Ishikawa (cell line): ENCODE measurements around the gene WSCD1.

Experiments used
- CEBPB ChIP-seq: IDR thresholded peaks from 2 replicates; pipeline ENCODE4 v1.6.1; 2012
- CREB1 ChIP-seq: IDR thresholded peaks from 2 replicates; pipeline ENCODE4 v1.6.1; 2012; ENCODE audit warnings: low read depth
- EGR1 ChIP-seq: IDR thresholded peaks from 2 replicates; pipeline ENCODE4 v1.6.1; 2012
- EP300 ChIP-seq: IDR thresholded peaks from 2 replicates; pipeline ENCODE4 v1.6.1; 2012; ENCODE audit warnings: borderline replicate concordance
- FOXM1 ChIP-seq: IDR thresholded peaks from 2 replicates; pipeline ENCODE4 v1.6.1; 2012; ENCODE audit warnings: low read depth, borderline replicate concordance
- NFIC ChIP-seq: IDR thresholded peaks from 2 replicates; pipeline ENCODE4 v1.6.1; 2012
- RAD21 ChIP-seq: IDR thresholded peaks from 2 replicates; pipeline ENCODE4 v1.6.1; 2012; ENCODE audit warnings: low read depth
- TAF1 ChIP-seq: IDR thresholded peaks from 2 replicates; pipeline ENCODE4 v1.6.1; 2012; ENCODE audit warnings: low read depth, mild to moderate bottlenecking
- TCF12 ChIP-seq: IDR thresholded peaks from 2 replicates; pipeline ENCODE4 v1.6.1; 2012; ENCODE audit warnings: low read depth
- TEAD4 ChIP-seq: IDR thresholded peaks from 2 replicates; pipeline ENCODE4 v1.6.1; 2012
- USF1 ChIP-seq: IDR thresholded peaks from 2 replicates; pipeline ENCODE4 v1.6.1; 2012
- YY1 ChIP-seq: IDR thresholded peaks from 2 replicates; pipeline ENCODE4 v1.6.1; 2012; ENCODE audit warnings: low read depth
- ZBTB7A ChIP-seq: IDR thresholded peaks from 2 replicates; pipeline ENCODE4 v1.6.1; 2012; ENCODE audit warnings: low read depth
- TF ChIP-seq, protein P1 (sequence below): IDR thresholded peaks from 2 replicates; pipeline ENCODE4 v1.6.1; 2012; ENCODE audit warnings: low read depth, mild to moderate bottlenecking
- TF ChIP-seq, protein P2 (sequence below): IDR thresholded peaks from 2 replicates; pipeline ENCODE4 v1.6.1; 2012

Gene WSCD1

GRCh38 chr17:6054372-6054771 is 15.8 kb upstream of the WSCD1 start:
- TF ChIP-seq, protein P1, sequence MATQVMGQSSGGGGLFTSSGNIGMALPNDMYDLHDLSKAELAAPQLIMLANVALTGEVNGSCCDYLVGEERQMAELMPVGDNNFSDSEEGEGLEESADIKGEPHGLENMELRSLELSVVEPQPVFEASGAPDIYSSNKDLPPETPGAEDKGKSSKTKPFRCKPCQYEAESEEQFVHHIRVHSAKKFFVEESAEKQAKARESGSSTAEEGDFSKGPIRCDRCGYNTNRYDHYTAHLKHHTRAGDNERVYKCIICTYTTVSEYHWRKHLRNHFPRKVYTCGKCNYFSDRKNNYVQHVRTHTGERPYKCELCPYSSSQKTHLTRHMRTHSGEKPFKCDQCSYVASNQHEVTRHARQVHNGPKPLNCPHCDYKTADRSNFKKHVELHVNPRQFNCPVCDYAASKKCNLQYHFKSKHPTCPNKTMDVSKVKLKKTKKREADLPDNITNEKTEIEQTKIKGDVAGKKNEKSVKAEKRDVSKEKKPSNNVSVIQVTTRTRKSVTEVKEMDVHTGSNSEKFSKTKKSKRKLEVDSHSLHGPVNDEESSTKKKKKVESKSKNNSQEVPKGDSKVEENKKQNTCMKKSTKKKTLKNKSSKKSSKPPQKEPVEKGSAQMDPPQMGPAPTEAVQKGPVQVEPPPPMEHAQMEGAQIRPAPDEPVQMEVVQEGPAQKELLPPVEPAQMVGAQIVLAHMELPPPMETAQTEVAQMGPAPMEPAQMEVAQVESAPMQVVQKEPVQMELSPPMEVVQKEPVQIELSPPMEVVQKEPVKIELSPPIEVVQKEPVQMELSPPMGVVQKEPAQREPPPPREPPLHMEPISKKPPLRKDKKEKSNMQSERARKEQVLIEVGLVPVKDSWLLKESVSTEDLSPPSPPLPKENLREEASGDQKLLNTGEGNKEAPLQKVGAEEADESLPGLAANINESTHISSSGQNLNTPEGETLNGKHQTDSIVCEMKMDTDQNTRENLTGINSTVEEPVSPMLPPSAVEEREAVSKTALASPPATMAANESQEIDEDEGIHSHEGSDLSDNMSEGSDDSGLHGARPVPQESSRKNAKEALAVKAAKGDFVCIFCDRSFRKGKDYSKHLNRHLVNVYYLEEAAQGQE = no peak
- no peak for TF ChIP-seq TCF12
- no peak for TF ChIP-seq EGR1
- TF ChIP-seq CREB1 = no peak
- TF ChIP-seq RAD21 = no peak
- no peak for TF ChIP-seq TEAD4
- no peak for TF ChIP-seq TAF1
- TF ChIP-seq, protein P2, sequence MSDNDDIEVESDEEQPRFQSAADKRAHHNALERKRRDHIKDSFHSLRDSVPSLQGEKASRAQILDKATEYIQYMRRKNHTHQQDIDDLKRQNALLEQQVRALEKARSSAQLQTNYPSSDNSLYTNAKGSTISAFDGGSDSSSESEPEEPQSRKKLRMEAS = no peak
- no peak for TF ChIP-seq EP300

GRCh38 chr17:6056104-6056503 is 14.1 kb upstream of the WSCD1 start:
- no peak for TF ChIP-seq CEBPB
- TF ChIP-seq ZBTB7A = no peak
- TF ChIP-seq, protein P2 = no peak
- no peak for TF ChIP-seq TEAD4
- TF ChIP-seq YY1 = no peak
- no peak for TF ChIP-seq EGR1
- TF ChIP-seq EP300 = no peak
- no peak for TF ChIP-seq FOXM1
- no peak for TF ChIP-seq TCF12
- TF ChIP-seq RAD21 = no peak
- TF ChIP-seq, protein P1 = no peak
- TF ChIP-seq TAF1 = no peak
- TF ChIP-seq NFIC = no peak
- TF ChIP-seq USF1 = no peak
- no peak for TF ChIP-seq CREB1

- TF ChIP-seq CREB1 (no peak), FOXM1 (no peak), RAD21 (no peak), TEAD4 (no peak), TCF12 (no peak), EP300 (no peak), YY1 (no peak), TAF1 (no peak), CEBPB (no peak), EGR1 (no peak), NFIC (no peak), USF1 (no peak)
- TF ChIP-seq, protein P1 = no peak
- TF ChIP-seq, protein P2 = no peak
Observed at GRCh38 chr17:6057562-6057961, 12.6 kb upstream of the WSCD1 start.

- TF ChIP-seq, protein P1 = no peak
- TF ChIP-seq TAF1 = no peak
- TF ChIP-seq EP300 = no peak
- no peak for TF ChIP-seq USF1
- TF ChIP-seq NFIC = no peak
- no peak for TF ChIP-seq CEBPB
- no peak for TF ChIP-seq TEAD4
- no peak for TF ChIP-seq RAD21
Observed at GRCh38 chr17:6059406-6059805, 10.8 kb upstream of the WSCD1 start.
